GM18907 (cell line): ENCODE data around the gene HHATL.

Experiments used
- ATAC-seq: cut with Tn5 transposase; IDR thresholded peaks from one replicate; pipeline ENCODE4 v1.9.1; 2021; ENCODE audit warnings: mild to moderate bottlenecking, moderate library complexity; ENCODE audit not compliant: unreplicated experiment

Gene HHATL

DNA sequence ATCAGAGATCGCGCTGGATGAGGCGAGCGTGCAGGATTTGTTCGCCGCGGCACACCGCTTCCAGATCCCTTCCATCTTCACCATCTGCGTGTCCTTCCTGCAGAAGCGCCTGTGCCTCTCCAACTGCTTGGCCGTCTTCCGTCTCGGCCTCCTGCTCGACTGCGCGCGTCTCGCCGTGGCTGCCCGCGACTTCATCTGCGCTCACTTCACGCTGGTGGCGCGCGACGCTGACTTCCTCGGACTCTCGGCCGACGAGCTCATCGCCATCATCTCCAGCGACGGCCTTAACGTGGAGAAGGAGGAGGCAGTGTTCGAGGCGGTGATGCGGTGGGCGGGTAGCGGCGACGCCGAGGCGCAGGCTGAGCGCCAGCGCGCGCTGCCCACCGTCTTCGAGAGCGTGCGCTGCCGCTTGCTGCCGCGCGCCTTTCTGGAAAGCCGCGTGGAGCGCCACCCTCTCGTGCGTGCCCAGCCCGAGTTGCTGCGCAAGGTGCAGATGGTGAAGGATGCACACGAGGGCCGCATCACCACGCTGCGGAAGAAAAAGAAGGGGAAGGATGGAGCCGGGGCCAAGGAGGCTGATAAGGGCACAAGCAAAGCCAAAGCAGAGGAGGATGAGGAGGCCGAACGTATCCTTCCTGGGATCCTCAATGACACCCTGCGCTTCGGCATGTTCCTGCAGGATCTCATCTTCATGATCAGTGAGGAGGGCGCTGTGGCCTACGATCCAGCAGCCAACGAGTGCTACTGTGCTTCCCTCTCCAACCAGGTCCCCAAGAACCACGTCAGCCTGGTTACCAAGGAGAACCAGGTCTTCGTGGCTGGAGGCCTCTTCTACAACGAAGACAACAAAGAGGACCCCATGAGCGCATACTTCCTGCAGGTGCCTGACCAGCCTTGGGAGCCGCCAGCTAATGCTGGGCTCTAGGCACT is 16.4 kb downstream of the HHATL start:
- ATAC-seq = no peak

GRCh38 chr3:42685363-42685881 is 17.2 kb downstream of the HHATL start, which contains the start of gene KLHL40:
Gene KLHL40, plus strand, starts transcription at chr3:42685537. Its CDS starts 82 bp downstream, at chr3:42685619.
- ATAC-seq = no peak

GRCh38 chr3:42684632-42685362 is 17.8 kb downstream of the HHATL start:
- ATAC-seq = no peak

DNA sequence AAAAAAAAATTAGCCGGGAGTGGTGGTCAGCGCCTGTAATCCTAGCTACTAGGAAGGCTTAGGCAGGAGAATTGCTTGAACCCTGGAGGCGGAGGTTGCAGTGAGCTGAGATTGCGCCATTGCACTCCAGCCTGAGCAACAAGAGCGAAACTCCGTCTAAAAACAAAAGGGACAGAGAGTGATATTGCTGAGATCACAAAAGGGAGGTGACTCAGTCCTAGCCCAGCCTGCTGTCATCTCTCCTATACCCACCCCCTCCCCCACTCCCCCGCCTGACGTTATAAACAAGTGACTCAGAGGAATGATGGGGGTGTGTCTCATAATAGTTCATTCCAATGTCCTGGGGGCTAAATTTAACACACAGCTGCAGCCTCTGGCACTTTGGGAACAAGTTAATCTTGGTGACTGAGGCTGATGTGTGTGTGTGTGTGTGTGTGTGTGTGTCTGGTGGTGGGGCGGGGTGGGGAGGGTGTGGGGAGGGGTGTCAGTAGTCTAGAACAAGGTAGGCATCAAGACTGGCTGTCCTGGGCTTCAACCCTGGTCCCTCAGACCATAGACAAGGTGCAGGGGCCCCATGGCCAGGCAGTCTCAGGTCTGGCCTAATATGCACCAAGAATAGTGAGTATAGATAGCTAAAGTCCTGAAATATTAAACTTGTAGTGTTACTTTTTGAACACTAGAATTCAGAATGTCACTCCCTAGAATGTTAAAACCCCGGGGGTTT is 18.6 kb downstream of the HHATL start:
- no peak for ATAC-seq

DNA sequence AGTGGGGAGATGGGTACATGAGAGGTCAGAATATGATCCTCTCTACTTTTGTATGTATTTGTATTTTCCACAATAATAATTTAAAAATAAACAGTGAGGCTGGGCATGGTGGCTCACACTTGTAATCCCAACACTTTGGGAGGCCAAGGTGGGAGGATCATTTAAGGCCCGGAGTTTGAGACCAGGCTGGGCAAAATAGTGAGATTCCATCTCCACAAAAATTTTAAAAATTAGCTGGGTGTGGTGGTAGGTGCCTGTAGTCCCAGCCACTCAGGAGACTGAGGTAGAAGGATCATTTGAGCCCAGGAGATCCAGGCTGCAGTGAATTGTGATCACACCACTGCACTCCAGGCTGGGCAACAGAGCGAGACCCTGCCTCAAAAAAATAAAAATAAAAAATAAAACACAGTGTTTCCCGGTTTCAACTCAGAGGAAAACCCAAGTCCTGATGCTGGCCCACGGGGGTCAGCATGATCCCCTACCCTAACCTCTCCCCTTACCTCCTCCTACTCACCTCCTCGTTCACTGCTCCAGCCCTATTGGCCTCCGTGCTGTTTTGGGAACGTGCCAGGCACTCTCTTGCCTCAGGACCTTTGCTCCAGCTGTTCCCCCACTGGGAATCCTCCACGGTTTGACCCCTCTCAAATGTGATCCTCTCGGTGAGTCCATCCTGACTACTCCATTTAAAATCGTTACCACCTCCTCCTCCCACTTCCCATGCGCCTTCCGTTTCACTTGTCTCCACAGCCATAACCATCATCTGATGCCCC is 20.1 kb downstream of the HHATL start:
- ATAC-seq = no peak

GRCh38 chr3:42681361-42682038 is 21.1 kb downstream of the HHATL start:
- no peak for ATAC-seq

DNA sequence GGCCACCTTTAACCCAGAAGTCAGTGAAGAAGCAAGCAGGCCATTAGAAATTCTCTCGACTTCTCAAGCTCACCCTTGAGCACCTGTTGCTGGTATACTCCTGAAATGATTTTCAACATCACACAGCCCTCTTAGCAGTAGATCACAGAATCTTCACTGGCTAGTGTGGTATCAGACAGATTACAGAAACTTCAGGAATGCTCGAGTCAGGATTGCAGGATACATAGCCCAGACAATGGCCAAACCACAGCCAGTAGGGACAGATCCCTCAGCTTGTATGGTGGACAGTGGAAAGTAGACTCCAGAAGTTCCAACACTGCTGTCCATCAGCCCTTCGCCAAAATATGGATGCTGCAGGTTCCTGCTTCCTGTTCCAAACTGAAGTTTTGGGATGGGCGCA is 21.8 kb downstream of the HHATL start:
- ATAC-seq = no peak

DNA sequence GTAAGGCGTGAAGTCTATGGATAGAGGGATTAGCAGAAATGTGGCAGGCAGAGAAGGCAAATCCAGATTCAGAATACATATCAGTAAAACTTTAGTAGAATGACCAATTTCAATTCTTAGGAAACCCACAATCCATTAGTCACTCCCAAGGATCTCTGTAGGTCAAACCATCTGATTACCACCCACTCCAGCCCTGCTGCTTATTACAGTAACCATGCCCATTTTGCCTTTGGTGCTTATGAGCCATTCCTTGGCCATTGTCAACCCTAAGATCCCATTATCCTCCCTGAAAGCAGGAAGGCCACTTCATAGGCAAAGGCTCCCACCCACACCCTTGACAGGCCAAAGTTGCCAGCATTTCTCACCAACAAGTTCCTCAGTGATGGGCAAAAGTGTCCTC is 22.3 kb downstream of the HHATL start:
- ATAC-seq = no peak

GRCh38 chr3:42678447-42678846 is 24.2 kb downstream of the HHATL start:
- no peak for ATAC-seq

DNA sequence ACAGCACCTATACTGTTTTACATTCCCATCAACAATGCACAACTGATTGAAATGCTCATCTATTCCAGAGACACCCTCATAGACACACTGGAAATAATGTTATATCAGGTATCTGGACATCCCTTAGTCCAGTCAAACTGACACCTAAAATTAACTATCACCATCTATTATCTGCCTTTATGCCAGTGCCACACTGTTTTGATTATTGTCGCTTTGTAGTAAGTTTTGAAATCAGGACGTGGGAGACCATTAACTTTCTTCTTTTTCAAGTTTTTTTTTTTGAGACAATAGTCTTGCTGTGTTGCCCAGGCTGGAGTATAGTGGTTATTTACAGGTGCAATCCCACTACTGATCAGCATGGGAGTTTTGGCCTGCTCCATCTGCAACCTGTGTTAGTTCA is 26.7 kb downstream of the HHATL start:
- ATAC-seq = no peak

DNA sequence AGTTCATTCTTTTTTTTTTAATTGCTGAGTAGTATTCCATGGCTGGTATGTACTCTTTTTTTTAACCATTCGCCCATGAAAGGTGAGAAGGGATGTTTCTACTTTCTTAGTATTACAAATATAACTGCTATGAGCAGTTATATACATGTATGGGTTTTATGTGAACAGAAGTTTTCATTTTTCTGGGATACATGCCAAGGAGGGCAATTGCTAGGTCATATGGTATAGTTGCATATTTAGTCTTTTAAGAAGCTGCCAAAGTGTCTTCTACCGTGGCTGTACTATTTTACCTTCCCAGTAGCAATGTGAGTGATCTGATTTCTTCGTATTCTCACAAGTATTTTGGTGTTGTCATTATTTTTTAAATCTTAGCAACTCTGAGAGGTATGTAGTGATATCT is 28.5 kb downstream of the HHATL start:
- ATAC-seq = no peak

GRCh38 chr3:42673082-42673481 is 29.5 kb downstream of the HHATL start:
- ATAC-seq = no peak

DNA sequence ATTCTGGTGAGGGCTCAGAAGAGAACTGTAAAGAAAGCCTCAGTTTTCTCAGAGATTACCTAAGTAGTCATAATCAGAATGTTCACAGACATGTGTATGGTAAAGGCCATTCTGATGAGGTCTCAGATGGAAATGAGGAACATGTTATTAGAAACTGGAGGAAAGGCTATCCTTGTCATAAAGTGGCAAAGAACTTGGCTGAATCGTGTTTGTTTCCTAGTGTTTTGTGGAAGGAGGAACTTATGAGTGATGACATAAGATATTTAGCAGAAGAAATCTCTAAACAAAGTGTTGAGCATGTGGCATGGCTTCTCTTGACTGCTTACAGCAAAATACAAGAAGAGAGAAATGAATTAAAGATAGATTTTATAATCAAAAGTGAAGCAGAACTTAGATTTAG is 30.1 kb downstream of the HHATL start:
- no peak for ATAC-seq

- ATAC-seq = no peak
Measured at GRCh38 chr3:42670670-42671069, 31.9 kb downstream of the HHATL start.

DNA sequence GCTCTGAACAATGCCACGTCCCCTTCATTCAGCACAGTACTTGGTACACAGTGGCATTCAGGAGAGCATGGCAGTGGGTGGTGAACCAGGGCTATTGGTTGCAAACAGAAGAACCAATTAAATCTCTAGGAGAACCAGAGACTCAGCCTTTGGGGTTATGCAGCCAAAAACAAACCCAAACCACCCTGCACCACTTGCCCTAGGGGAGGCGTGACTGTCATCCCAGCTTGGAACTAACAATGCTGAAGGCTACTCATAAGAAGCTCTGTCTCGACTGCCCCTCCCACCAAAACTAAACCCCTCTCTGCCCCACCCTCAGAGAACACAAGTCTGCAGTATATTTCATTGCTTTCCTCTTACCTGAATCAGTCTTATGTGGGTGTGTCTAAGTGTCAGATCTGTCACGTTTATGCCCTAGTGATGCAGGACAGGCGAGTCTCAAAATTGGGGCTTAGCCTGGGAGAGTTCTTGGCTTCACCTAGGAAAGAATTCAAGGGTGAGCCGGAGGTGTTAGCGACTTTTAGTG is 32.5 kb downstream of the HHATL start:
- ATAC-seq = no peak

DNA sequence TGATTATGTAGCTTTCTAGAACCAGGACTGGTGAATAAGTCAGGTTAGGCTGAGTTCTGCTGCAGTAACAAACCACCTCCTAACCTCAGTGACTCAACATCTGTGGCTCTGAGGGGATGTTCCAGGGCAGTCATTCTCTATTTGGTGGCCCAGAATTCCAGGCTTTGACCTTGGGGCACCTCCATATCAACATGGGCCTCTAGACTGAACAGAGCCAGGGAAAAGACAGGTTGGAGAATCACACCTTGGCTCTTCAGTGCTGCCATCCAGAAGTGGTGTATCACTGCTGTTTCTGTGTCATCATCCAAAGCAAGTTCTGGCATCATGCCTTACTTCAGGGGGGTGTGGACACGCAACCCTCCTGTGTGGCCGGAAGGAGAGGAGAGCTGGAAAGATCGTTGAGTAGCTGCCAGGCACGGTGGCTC is 33.8 kb downstream of the HHATL start:
- ATAC-seq = no peak

- no peak for ATAC-seq
Measured at GRCh38 chr3:42668413-42668760, 34.2 kb downstream of the HHATL start.

DNA sequence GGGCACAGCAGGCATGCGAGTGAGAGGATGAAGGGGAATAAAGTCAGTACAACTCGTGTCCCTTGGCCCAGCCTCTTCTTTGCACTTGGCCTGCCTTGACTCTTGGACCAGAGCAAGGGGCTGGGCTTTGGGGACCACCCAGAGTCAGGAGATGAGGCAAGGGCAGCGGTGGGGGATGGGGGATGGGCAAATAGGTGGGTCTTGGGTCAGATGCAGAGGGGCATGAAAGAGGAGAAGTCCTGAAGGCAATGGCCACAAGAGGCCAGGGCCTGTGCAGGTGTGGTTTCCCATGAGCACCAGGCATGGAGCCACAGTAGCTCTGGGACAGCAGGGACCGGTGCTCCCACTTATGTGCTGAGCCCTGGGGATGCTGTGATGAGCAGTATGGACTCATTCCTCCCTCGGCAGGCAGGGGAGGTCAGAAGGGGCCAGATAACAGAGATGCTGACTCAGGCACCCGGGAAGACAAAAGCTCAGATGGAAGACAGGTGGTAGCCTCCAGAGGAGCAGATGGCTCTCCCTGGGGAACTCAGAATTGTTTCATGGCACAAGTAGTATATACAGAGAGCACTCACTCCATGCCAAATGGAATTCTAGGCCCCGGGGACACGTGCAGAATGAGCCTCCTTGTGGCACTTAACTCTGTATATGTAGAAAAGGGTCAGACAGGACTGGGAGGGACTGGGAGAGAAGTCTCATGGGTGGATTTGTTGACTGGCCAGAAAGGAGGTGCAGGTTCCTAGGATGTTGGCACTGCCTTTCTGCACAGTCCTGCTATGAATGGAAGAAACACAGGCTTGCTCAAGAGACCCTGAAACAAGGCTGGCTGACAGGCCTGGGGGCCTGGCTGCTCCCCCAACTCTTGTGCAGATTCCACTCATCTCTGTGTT is 34.8 kb downstream of the HHATL start:
- no peak for ATAC-seq

- ATAC-seq = no peak
Measured at GRCh38 chr3:42667096-42667522, 35.5 kb downstream of the HHATL start.
